ENCODE measurements around the gene BBS9.

- TF ChIP-seq CTCF (IDR thresholded peaks at IDR 0.05) (peak; percentile 39 to 75 (median 62)), POLR2A (IDR thresholded peaks at IDR 0.05) (no peak), EP300 (IDR thresholded peaks at IDR 0.05) (no peak)
Measured at GRCh38 chr7:33243319-33243881, 114.0 kb downstream of the BBS9 start.
